ENCODE data around the gene MAOB.

DNA sequence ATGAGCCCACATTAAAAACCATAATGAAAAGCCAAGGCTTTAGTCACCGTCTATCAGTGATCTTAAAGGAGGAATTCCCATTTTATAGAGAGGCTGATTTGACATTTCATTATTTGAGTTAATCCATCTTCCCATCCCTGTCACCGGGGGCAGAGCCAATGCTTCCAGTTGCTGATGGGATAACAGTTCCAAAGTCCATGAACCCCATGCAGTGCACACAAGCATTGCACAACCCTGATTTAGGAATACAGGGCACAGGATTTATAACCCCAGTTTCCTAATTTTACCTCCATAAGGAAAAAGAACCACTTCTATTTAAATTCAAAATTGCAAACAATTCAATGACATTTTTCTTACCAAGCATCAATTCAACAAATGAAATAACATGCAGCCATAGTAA lies 36.5 kb downstream of the MAOB start:
- no peak for TF ChIP-seq POLR2A (IDR thresholded peaks at IDR 0.05; ENCODE audit: low read depth, low read length)
- TF ChIP-seq POLR2AphosphoS5 (IDR thresholded peaks at IDR 0.05; ENCODE audit: low read depth, low read length) = no peak

Data from GM12892 (cell line).